HCT116 (cell line): ENCODE data around the gene GPR107. TPM values are rescaled to one million over a fixed set of nuclear protein-coding genes. Genes with fewer than 3 reads are reported as not detected.

Experiments used
- ATAC-seq: fragments of 200-7000 bp; cut with Tn5 transposase; 2 replicates; pipeline ENCODE4 v1.9.1; 2020; ENCODE audit warnings: mild to moderate bottlenecking, moderate library complexity
- BruUV-seq: library from RNA; stranded (reverse); fragments of 400-500 nt; replicated peaks from 2 replicates; lab custom pipeline; 2021; lab: Mats Ljungman, UMichigan
- CTCF ChIA-PET: fragments of 300-600 bp; sonication (Branson Sonifier 250); formaldehyde crosslinking; loops from one replicate; lab custom pipeline; 2021; ENCODE audit warnings: antibody characterized with exemption; lab: Charles Lee
- POLR2A ChIA-PET: fragments of 300-600, 350-600 bp; sonication (Branson Sonifier 250); formaldehyde crosslinking; loops from one replicate; lab custom pipeline; 2021; ENCODE audit warnings: antibody characterized with exemption; lab: Charles Lee
- RAD21 ChIA-PET, 2 experiments: fragments of 300-600 bp; sonication (Branson Sonifier 250); formaldehyde crosslinking; loops; one replicate each; lab custom pipeline; 2023; ENCODE audit warnings: low total read pairs in 2 of 2; ENCODE audit not compliant: uncharacterized antibody in 2 of 2, unreplicated experiment in 2 of 2, low non-redundant PET in 1 of 2; lab: Charles Lee
- DNase-seq: peaks from one replicate; pipeline ENCODE4 v3.0.0-alpha.2; 2010; ENCODE audit warnings: low read depth, low spot score
- H2AFZ ChIP-seq: fragments of 200-600 bp; shearing (Covaris generic), sonication (generic); 2 replicates; pipeline ENCODE4 v1.6.1; 2017; ENCODE audit warnings: low read depth, mixed run types, mixed read lengths, antibody characterized with exemption, low read length; ENCODE audit not compliant: poor library complexity, severe bottlenecking
- H3K27ac ChIP-seq: 2 replicates; pipeline ENCODE4 v1.5.1; 2012; ENCODE audit warnings: low read depth, low read length
- H3K27me3 ChIP-seq: fragments of 200-600 bp; sonication (generic); 2 replicates; pipeline ENCODE4 v1.6.1; 2016; ENCODE audit warnings: mixed run types, low read length, mixed read lengths; ENCODE audit not compliant: insufficient read depth
- H3K36me3 ChIP-seq, 2 experiments: fragments of 200-500 bp in 1 of 2; fragments of 200-600 bp in 1 of 2; sonication (Bioruptor generic) in 1 of 2; sonication (generic) in 1 of 2; 2 replicates each; pipeline versions ENCODE4 v1.5.1 to v1.6.1; 2014 to 2016; ENCODE audit warnings: low read length in 2 of 2, inconsistent platforms in 1 of 2, mixed read lengths in 1 of 2, mixed run types in 1 of 2; ENCODE audit not compliant: insufficient read depth in 2 of 2, control insufficient read depth in 1 of 2
- H3K4me1 ChIP-seq, 2 experiments: fragments of 200-600 bp in 1 of 2; sonication (generic) in 1 of 2; 2 replicates each; pipeline versions ENCODE4 v1.5.1 to v1.6.1; 2012 to 2017; ENCODE audit warnings: low read length in 2 of 2, inconsistent platforms in 1 of 2, mild to moderate bottlenecking in 1 of 2, mixed read lengths in 1 of 2, mixed run types in 1 of 2, moderate library complexity in 1 of 2; ENCODE audit not compliant: insufficient read depth in 2 of 2, control insufficient read depth in 1 of 2
- H3K4me2 ChIP-seq: fragments of 200-600 bp; sonication (generic); 2 replicates; pipeline ENCODE4 v1.6.1; 2017; ENCODE audit warnings: mixed run types, low read length, mixed read lengths
- H3K4me3 ChIP-seq, 2 experiments: fragments of 200-600 bp in 1 of 2; sonication (generic) in 1 of 2; replicated peaks in 1 of 2; 2 replicates each; pipeline ENCODE4 v1.5.1; 2011 to 2016; ENCODE audit warnings: low read length in 2 of 2, control low read depth in 1 of 2, low read depth in 1 of 2, mild to moderate bottlenecking in 1 of 2, mixed read lengths in 1 of 2, mixed run types in 1 of 2
- H3K79me2 ChIP-seq: fragments of 200-600 bp; sonication (generic); 2 replicates; pipeline ENCODE4 v1.6.1; 2017; ENCODE audit warnings: mild to moderate bottlenecking, mixed run types, low read length, moderate library complexity, mixed read lengths; ENCODE audit not compliant: insufficient read depth
- H3K9ac ChIP-seq: fragments of 200-600 bp; sonication (generic); 2 replicates; pipeline ENCODE4 v1.6.1; 2016; ENCODE audit warnings: low read length, mixed read lengths
- H3K9me2 ChIP-seq: fragments of 200-600 bp; sonication (generic), shearing (Covaris generic); 2 replicates; pipeline ENCODE4 v1.6.1; 2017; ENCODE audit warnings: mixed run types, mild to moderate bottlenecking, moderate library complexity; ENCODE audit not compliant: insufficient read depth
- H3K9me3 ChIP-seq, 2 experiments: fragments of 200-500 bp in 1 of 2; fragments of 200-600 bp in 1 of 2; sonication (Bioruptor generic) in 1 of 2; sonication (generic) in 1 of 2; 2 replicates each; pipeline ENCODE4 v1.6.1; 2014 to 2017; ENCODE audit warnings: low read length in 2 of 2, mixed read lengths in 2 of 2, inconsistent platforms in 1 of 2, low read depth in 1 of 2, mild to moderate bottlenecking in 1 of 2, mixed run types in 1 of 2, moderate library complexity in 1 of 2; ENCODE audit not compliant: control insufficient read depth in 1 of 2, insufficient read depth in 1 of 2
- H4K20me1 ChIP-seq: fragments of 200-600 bp; sonication (generic), shearing (Covaris generic); 2 replicates; pipeline ENCODE4 v1.6.1; 2017; ENCODE audit warnings: mixed run types, mild to moderate bottlenecking, moderate library complexity; ENCODE audit not compliant: insufficient read depth
- ATF3 ChIP-seq: IDR thresholded peaks from 2 replicates; pipeline ENCODE4 v1.6.1; 2012
- CBX3 ChIP-seq: IDR thresholded peaks from 2 replicates; pipeline ENCODE4 v1.6.1; 2012; ENCODE audit warnings: low read depth
- CEBPB ChIP-seq: IDR thresholded peaks from 2 replicates; pipeline ENCODE4 v1.6.1; 2012; ENCODE audit warnings: low read depth
- CTCF ChIP-seq, 3 experiments: fragments of 200-600 bp in 1 of 3; sonication (generic) in 1 of 3; IDR thresholded peaks in 2 of 3; conservative IDR thresholded peaks in 1 of 3; 2 replicates each; pipeline ENCODE4 v1.5.1; 2012 to 2017; ENCODE audit warnings: low read depth in 2 of 3, low read length in 2 of 3, antibody characterized with exemption in 1 of 3, borderline replicate concordance in 1 of 3, control low read depth in 1 of 3, mild to moderate bottlenecking in 1 of 3, mixed read lengths in 1 of 3, mixed run types in 1 of 3, moderate library complexity in 1 of 3; ENCODE audit not compliant: insufficient read depth in 1 of 3
- ELF1 ChIP-seq: IDR thresholded peaks from 2 replicates; pipeline ENCODE4 v1.6.1; 2012; ENCODE audit warnings: low read depth, borderline replicate concordance
- JUND ChIP-seq: IDR thresholded peaks from 2 replicates; pipeline ENCODE4 v1.6.1; 2012
- RAD21 ChIP-seq: IDR thresholded peaks from 2 replicates; pipeline ENCODE4 v1.6.1; 2012; ENCODE audit warnings: low read depth, mild to moderate bottlenecking
- SIN3A ChIP-seq: IDR thresholded peaks from 2 replicates; pipeline ENCODE4 v1.6.1; 2012; ENCODE audit warnings: low read depth
- SRF ChIP-seq: IDR thresholded peaks from 2 replicates; pipeline ENCODE4 v1.6.1; 2012; ENCODE audit warnings: low read depth
- TCF7L2 ChIP-seq: IDR thresholded peaks from 2 replicates; pipeline ENCODE4 v1.7.0; 2011; ENCODE audit warnings: borderline replicate concordance, inconsistent platforms; ENCODE audit not compliant: insufficient read depth, insufficient read length; ENCODE audit errors: extremely low read depth
- YY1 ChIP-seq: IDR thresholded peaks from 2 replicates; pipeline ENCODE4 v1.6.1; 2011; ENCODE audit warnings: low read length, low read depth, moderate library complexity, mild to moderate bottlenecking; ENCODE audit not compliant: insufficient replicate concordance; ENCODE audit errors: extremely low read depth
- ZBTB33 ChIP-seq: IDR thresholded peaks from 2 replicates; pipeline ENCODE4 v1.6.1; 2011; ENCODE audit warnings: mild to moderate bottlenecking, low read length, moderate library complexity; ENCODE audit not compliant: insufficient replicate concordance; ENCODE audit errors: extremely low read depth
- ZFX ChIP-seq: fragments of 450-650 bp; IDR thresholded peaks from 2 replicates; pipeline ENCODE4 v1.6.1; 2017
- ZNF274 ChIP-seq: fragments of 200-500 bp; sonication (Bioruptor generic); IDR thresholded peaks from 2 replicates; pipeline ENCODE4 v1.6.1; 2014; ENCODE audit warnings: mild to moderate bottlenecking, low read depth, low read length, inconsistent platforms
- intact Hi-C: fragments of 100-400 bp; cut with micrococcal nuclease; formaldehyde crosslinking; loops from 2 replicates; pipeline ENCODE4 v1.10.0; 2022
- total RNA-seq: library from RNA; stranded (reverse); gene quantifications from one replicate; pipeline ENCODE4 v1.2.1, GENCODE V29; 2021; ENCODE audit not compliant: unreplicated experiment

GPR107 gene
- total RNA-seq, 1 experiment from 2014 or later, result 32.5 TPM

GRCh38 chr9:130054325-130054786, 650 bp downstream of the GPR107 start:
- Histone ChIP-seq H3K4me2 (peak overlapping the region; percentile 93), H3K27me3 (no peaks in the 10 kb centered on the region), H4K20me1 (no peaks in the 10 kb centered on the region), H3K9me3 (no peaks in the 10 kb centered on the region), H3K4me1 (peaks cover 13 to 14% of the 10 kb centered on the region in 2 experiments), H3K9ac (peak overlapping the region; percentile 83), H3K4me3 (peak overlapping the region; percentile 76 to 99), H3K9me2 (no peaks in the 10 kb centered on the region), H3K79me2 (peaks cover 32% of the 10 kb centered on the region), H2AFZ (no peak overlapping the region), H3K27ac (peak overlapping the region; percentile 69), H3K36me3 (no peaks in the 10 kb centered on the region)
- no peak for DNase-seq
- intact Hi-C loops, result no loop called here
- TSS peak; percentile 58 for BruUV-seq
- TF ChIP-seq JUND (no peak), CTCF (IDR thresholded peaks at IDR 0.05 in 2 of 3, conservative IDR thresholded peaks at IDR 0.05 in 1 of 3; ENCODE audit: borderline replicate concordance in 1 of 3, insufficient read depth in 1 of 3, low read depth in 2 of 3, low read length in 2 of 3) (no peak), SRF (no peak), CBX3 (no peak), CEBPB (no peak), ZNF274 (no peak), TCF7L2 (no peak), ZFX (no peak)
- ChIA-PET POLR2A (interaction anchor here (1.0 to 1.7 kb wide), 4 partner anchors 10 to 22 kb away, joined by 3 to 5 read pairs (median 3); no protein-coding TSS in a partner anchor), CTCF (no interaction called here), RAD21 (no interaction called here)
- ATAC-seq, result peak; percentile 30

GRCh38 chr9:130054820-130055219, 1.1 kb downstream of the GPR107 start:
- H3K36me3 ChIP-seq, result no peaks in the 10 kb centered on the region
- H4K20me1 ChIP-seq, result no peaks in the 10 kb centered on the region
- no peak for ATAC-seq
- peak overlapping the region; percentile 69 for H3K27ac ChIP-seq
- intact Hi-C loops, result no loop called here
- BruUV-seq, result no TSS peak
- H3K79me2 ChIP-seq, result peaks cover 32% of the 10 kb centered on the region
- peak overlapping the region; percentile 83 for H3K9ac ChIP-seq
- H3K4me2 ChIP-seq, result peak overlapping the region; percentile 93
- DNase-seq, result no peak
- RAD21 ChIA-PET, result no interaction called here
- peak overlapping the region; percentile 76 to 99 for H3K4me3 ChIP-seq
- no peaks in the 10 kb centered on the region for H3K9me3 ChIP-seq
- H3K4me1 ChIP-seq, result peaks cover 13 to 14% of the 10 kb centered on the region in 2 experiments
- H3K9me2 ChIP-seq, result no peaks in the 10 kb centered on the region
- no peaks in the 10 kb centered on the region for H3K27me3 ChIP-seq
- CTCF ChIA-PET, result no interaction called here
- H2AFZ ChIP-seq, result no peak overlapping the region
- POLR2A ChIA-PET, result no interaction called here
- TF ChIP-seq SIN3A (no peak), ELF1 (no peak), ZBTB33 (no peak), CEBPB (no peak), YY1 (no peak), ZFX (no peak), RAD21 (no peak), ATF3 (no peak)
